ENCODE results near the gene TH.

Gene TH

GRCh38 chr11:2166091-2166851 lies 5.3 kb downstream of the TH start:
- in situ Hi-C loops (cut with MboI; ENCODE audit: low sequenced_read_pairs) = loop anchor here (25.0 kb wide), 1 partner anchor 329 kb away; the partner anchor contains the start of genes SYT8 and TNNI2

DNA sequence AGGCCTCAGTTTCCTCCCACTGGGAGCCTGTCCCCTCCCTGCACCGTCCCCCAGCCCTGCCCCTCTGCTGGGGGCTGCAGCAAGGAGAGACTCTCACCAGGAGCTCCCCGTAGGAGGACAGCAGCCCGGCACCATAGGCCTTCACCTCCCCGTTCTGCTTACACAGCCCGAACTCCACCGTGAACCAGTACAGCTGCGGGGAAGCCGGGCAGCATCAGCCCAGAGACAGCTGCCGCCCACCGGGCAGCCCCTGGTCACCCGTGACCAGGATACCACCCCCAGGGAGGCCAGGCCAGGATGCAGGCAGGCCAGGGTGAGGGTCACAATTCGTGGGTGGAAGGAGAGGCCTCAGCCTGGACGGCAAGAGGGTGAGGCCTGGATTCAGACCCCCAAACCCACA lies 6.0 kb downstream of the TH start:
- in situ Hi-C loops (cut with MboI; ENCODE audit: low sequenced_read_pairs) = loop anchor here (25.0 kb wide), 1 partner anchor 328 kb away; the partner anchor contains the start of genes SYT8 and TNNI2

DNA sequence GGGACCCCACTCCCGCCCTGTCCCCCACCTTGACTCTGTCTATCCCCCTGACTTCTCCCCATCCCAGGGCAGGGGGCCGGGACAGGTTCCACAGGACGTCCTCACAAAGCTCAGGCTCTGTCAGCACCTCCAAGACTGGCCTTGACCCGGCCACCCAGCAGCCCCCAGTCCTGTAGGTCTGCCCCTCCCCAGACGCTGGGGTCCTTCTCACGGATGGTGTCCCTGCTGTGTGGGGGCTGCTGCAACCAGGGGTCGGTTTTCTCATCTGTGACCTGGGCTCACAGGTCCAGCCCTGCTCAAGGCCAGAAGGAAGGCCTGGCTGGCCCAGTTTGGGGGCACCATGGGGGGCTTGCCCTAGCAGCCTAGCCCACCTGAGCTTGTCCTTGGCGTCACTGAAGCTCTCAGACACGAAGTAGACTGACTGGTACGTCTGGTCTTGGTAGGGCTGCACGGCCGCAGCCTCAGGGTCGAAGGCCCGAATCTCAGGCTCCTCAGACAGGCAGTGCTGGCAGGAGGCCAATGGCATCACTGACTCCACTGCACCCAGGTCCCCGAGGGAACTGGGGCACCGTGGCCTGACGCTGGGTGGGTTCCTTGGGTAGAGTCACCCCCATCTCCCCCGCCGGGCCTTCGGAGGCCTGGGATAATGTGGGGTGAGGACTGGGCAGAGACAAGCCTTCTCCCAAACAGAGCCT lies 6.6 kb downstream of the TH start:
- in situ Hi-C loops (cut with MboI; ENCODE audit: low sequenced_read_pairs) = loop anchor here (25.0 kb wide), 1 partner anchor 328 kb away; the partner anchor contains the start of genes SYT8 and TNNI2

- in situ Hi-C loops (cut with MboI; ENCODE audit: low sequenced_read_pairs) = loop anchor here (25.0 kb wide), 1 partner anchor 327 kb away; the partner anchor contains the start of genes SYT8 and TNNI2
Observed at GRCh38 chr11:2164081-2164480, 7.5 kb downstream of the TH start.

- in situ Hi-C loops (cut with MboI; ENCODE audit: low sequenced_read_pairs) = loop anchor here (25.0 kb wide), 1 partner anchor 326 kb away; the partner anchor contains the start of genes SYT8 and TNNI2
Observed at GRCh38 chr11:2163428-2163978, 8.1 kb downstream of the TH start.

DNA sequence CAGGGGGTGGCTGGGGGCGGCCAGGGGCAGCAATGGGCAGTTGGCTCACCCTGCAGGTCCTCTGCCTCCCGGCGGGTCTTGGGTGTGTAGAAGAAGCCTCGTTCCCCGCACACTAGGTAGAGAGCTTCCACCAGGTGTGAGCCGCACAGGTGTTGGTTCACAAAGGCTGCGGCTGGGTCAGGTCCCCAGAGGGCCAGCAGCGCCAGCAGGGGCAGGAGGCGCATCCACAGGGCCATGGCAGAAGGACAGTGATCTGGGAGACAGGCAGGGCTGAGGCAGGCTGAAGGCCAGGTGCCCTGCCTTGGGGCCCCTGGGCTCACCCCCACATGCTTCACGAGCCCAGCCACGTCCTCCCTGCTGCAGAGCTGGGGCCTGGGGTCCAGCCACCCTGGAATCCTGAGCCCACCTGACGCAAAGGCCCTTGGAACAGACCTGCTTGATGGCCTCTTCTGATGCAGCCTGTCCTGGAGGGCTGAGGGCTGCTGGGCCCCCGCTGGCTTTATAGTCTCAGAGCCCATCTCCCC lies 10.8 kb downstream of the TH start, which contains the start of gene INS:
TSS of gene INS (minus strand) at position 474 of the 524 bp plus-strand sequence. CDS start at position 236, 238 bp downstream.
- in situ Hi-C loops (cut with MboI; ENCODE audit: low sequenced_read_pairs) = loop anchor here (25.0 kb wide), 1 partner anchor 323 kb away; the partner anchor contains the start of genes SYT8 and TNNI2

- in situ Hi-C loops (cut with MboI; ENCODE audit: low sequenced_read_pairs) = loop anchor here (25.0 kb wide), 1 partner anchor 322 kb away; the partner anchor contains the start of genes SYT8 and TNNI2
Observed at GRCh38 chr11:2159536-2160413, 11.8 kb downstream of the TH start.

DNA sequence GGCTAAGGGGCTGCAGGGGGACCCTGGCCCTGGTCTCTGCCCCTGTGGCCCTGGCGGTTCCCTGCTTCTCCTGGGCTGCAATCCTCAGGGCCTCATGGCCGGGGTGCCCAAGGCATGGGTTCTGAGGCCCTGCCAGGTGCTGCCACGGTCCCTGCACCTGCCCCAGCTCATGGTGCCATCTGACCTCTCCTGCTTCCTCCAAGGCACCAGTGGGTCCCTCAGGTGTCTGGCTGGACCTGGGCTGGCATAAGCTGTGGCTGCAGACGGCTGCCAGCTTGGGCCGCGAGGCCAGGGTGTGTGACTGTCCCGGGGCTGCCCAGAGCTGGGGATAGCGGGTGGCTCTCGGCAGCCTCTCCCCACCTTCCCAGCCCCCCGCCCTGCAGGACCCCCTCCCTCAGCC lies 12.6 kb downstream of the TH start:
- in situ Hi-C loops (cut with MboI; ENCODE audit: low sequenced_read_pairs) = loop anchor here (25.0 kb wide), 1 partner anchor 322 kb away; the partner anchor contains the start of genes SYT8 and TNNI2

DNA sequence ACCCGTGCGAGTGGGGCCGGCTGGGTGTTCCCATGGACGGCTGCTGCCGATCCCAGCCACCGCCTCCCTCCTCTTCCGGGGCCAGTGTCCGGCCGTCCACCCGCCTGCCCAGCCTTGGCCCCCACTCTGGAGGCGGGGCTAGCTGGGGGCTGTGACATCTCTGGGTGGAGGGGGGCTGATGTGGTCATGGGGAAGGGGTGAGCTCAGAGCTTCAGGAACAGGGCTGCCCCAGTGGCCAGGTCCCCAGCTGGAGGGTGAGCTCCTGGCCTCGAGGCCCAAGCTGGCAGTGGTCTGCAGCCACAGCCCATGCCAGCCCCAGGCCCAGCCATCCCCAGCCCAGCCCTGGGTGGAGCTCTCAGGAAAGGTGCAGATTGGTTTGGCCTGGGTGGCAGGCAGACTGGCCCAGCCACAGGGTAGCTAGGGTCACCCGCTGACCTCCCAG lies 13.3 kb downstream of the TH start:
- in situ Hi-C loops (cut with MboI; ENCODE audit: low sequenced_read_pairs) = loop anchor here (25.0 kb wide), 1 partner anchor 321 kb away; the partner anchor contains the start of genes SYT8 and TNNI2

- in situ Hi-C loops (cut with MboI; ENCODE audit: low sequenced_read_pairs) = loop anchor here (25.0 kb wide), 1 partner anchor 320 kb away; the partner anchor contains the start of genes SYT8 and TNNI2
Observed at GRCh38 chr11:2157294-2158040, 14.1 kb downstream of the TH start.

DNA sequence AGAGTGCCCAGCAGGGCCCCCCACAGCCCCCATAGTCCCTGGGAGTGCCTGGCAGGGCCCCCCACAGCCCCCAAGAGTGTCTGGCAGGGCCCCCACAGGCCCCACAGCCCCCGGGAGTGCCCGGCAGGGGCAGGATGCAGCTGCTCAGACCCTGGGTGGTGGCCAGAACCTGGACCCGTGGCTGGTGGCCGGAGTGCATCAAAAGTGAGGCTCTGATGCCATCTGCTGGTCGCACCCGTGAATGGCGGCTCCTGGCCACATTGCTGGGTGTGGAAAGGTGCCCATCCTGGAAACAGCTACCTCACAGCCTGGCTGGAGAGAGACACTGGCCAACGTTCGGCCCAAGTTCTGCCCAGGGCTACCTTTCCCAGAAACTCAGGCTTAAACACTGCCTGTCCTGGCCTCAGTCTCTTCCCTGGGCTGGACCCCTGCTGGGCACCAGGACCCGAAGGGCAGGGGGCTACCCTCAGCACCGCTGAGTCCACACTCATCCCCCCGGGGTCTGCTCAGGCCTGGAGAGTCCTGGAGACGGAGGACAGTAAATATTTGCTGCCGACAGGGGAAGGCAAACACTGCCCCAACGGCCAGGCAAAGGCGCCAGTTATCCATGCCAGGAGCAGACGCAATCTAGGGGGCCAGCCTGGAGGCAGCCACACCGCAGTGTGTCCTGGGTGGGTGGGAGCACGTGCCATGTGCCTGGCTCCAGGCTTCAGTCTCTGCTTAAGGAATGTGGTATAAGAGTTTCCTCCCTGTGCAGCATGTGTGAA lies 15.0 kb downstream of the TH start:
- in situ Hi-C loops (cut with MboI; ENCODE audit: low sequenced_read_pairs) = loop anchor here (25.0 kb wide), 1 partner anchor 319 kb away; the partner anchor contains the start of genes SYT8 and TNNI2

DNA sequence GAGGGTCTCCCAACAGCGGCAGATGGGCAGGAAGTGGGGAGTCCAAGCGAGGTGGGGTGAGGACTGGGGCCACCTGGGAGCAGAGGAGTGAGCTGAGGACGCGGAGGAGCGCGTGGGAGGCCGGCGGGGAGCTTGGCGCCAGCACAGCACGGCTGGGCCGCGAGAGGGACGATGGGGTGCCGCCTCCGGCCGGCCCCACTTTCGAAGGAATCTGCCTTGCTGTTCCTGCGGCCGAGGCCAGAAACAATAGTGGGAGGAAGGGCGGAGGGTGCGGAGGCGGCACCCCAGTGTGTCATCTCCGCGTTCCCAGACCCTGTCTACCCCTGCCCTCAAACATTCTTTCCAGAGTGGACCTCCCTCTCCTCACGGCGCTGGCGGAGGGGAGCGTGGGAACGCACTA lies 16.1 kb downstream of the TH start:
- in situ Hi-C loops (cut with MboI; ENCODE audit: low sequenced_read_pairs) = loop anchor here (25.0 kb wide), 1 partner anchor 318 kb away; the partner anchor contains the start of genes SYT8 and TNNI2

DNA sequence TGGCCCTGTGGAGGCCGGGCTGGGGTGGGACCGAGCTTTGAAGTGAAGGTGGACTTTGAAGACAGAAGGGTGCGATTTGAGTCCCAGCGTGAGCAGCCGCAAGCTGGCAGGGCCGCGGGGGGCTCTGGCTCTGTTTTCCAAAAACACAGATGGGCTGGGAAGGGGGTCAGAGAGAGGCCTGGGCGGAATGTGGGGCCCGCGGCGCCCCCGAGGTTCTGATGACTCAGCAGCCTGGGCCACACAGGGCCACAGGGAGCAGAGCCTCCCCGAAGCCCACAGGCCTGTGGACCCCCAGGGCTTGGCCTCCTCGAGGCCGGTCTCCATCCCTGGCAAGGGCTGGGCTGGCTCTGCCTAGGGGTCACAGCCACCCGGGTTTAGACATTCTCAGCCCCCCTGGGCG lies 16.7 kb downstream of the TH start:
- in situ Hi-C loops (cut with MboI; ENCODE audit: low sequenced_read_pairs) = loop anchor here (25.0 kb wide), 1 partner anchor 318 kb away; the partner anchor contains the start of genes SYT8 and TNNI2

GRCh38 chr11:2154195-2154585 lies 17.4 kb downstream of the TH start:
- in situ Hi-C loops (cut with MboI; ENCODE audit: low sequenced_read_pairs) = loop anchor here (25.0 kb wide), 1 partner anchor 317 kb away; the partner anchor contains the start of genes SYT8 and TNNI2

DNA sequence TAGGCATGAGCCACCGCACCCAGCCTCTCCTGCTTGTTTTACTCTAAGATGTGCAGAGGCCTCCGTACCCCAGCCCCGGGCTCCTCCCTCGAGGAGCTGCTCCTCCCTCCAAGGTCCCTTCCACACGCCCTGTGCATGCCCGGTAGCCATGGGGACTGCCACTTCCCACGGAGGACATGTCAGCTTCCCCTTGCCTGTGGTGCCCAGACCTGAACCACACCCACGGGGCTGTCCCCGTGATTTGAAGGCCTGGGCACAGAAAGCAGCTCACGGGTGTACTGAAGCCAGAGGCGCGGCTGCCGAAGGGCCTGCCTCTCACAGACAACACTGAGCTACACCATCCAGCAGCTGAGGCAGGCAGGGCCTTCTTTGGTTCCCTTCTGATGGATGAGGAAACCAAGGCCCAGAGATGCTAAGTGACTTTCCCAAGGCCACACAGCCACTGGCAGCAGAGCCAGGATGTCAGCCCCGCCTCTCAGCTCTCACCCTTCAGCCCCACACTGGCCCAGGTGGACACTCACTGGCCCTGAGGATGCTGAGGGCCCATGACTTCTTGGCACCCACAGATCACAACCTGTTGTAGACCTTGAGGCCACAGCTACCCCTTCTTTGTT lies 17.9 kb downstream of the TH start:
- in situ Hi-C loops (cut with MboI; ENCODE audit: low sequenced_read_pairs) = loop anchor here (25.0 kb wide), 1 partner anchor 316 kb away; the partner anchor contains the start of genes SYT8 and TNNI2

DNA sequence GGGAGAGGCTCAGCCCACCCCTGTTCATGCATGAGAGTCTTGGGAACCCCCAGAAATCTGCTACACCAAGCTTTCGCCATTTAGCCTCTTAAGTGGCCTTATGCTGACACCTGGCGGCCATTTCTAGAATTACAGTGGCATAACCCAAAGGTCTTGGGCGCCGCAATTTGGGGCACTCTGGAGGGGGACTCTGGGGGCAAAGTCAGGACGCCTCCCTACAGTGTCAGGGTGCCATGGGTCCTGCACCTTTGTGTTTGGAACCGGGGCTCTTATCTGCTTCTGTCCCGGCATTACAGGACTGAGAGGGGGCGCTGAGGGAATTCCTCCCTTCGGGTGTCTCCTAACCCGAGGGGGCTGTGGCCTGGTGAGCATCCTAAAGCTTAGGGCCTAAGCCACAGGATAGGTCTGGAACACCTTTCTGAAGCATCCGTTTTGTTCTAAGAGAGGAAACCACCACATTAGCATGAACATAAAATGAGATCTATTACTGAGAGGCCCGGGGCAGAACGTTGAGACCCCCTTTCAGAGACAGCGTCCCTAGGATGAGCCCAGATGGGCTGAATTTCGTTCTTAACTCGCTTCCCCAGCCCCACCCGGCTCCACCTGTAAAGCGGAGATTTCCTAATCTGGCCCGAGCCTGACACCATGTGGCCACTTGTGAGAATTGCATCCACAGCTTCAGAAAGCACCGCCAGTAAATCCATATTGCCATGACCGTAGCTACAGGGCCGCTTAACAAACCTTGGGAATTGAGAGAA lies 19.9 kb downstream of the TH start:
- in situ Hi-C loops (cut with MboI; ENCODE audit: low sequenced_read_pairs) = loop anchor here (25.0 kb wide), 1 partner anchor 314 kb away; the partner anchor contains the start of genes SYT8 and TNNI2

Data from HL-60/S4 (cell line).